Motor neuron (in vitro differentiated cells): Measurements from ENCODE around the gene CTAG1B. TPM values are rescaled to one million over a fixed set of nuclear protein-coding genes. Genes with fewer than 3 reads are reported as not detected.
"Not testable (repeated sequence)": the region's sequence is repeated elsewhere in the genome, so short reads cannot be mapped to it uniquely, and the experiment has no call there.

Experiments used
- ATAC-seq, 8 experiments: fragments of 200-7000 bp; cut with Tn5 transposase; replicated peaks in 6 of 8; 2 replicates each; pipeline ENCODE4 v1.8.0; 2021; ENCODE audit warnings: mild to moderate bottlenecking in 8 of 8, moderate library complexity in 8 of 8
- H3K27ac ChIP-seq, 2 donors: fragments of 250-450 bp; sonication (Bioruptor Pico); 2 replicates each; pipeline ENCODE4 v1.9.0; 2021; ENCODE audit warnings: antibody characterized with exemption in 2 of 2, mild to moderate bottlenecking in 2 of 2, moderate library complexity in 1 of 2
- H3K4me1 ChIP-seq, 2 donors: fragments of 250-450 bp; sonication (Bioruptor Pico); replicated peaks in 1 of 2; 2 replicates each; pipeline ENCODE4 v1.6.1; 2021; ENCODE audit warnings: antibody characterized with exemption in 2 of 2, mild to moderate bottlenecking in 2 of 2, moderate library complexity in 1 of 2
- H3K4me3 ChIP-seq, 5 donors: fragments of 250-450 bp; sonication (Bioruptor Pico); 2 replicates each; pipeline ENCODE4 v1.9.0; 2021; ENCODE audit warnings: antibody characterized with exemption in 5 of 5, mild to moderate bottlenecking in 5 of 5, moderate library complexity in 4 of 5
- WGBS, 10 experiments: fragments of 450-650 bp; shearing (Covaris generic); methylation state at CpG; one replicate each; pipeline ENCODE4 v1.0.0; 2022; 5-methylcytosine and 5-hydroxymethylcytosine counted together
- in situ Hi-C, 9 experiments: fragments of 400-800 bp; cut with MboI; loops; one replicate each; pipeline ENCODE4 v1.15.0; 2021; ENCODE audit warnings: low sequenced_read_pairs in 9 of 9, low pct_unique_long_range_greater_than_20kb in 2 of 9; ENCODE audit not compliant: unreplicated experiment in 9 of 9
- total RNA-seq, 8 experiments: library from RNA; unstranded; fragments of 300-600 nt; gene quantifications; 2 replicates each; pipeline versions ENCODE4 v1.2.3 to v1.2.4, GENCODE V29; 2022

CTAG1B gene
- total RNA-seq: not detected

- in situ Hi-C loops, ATAC-seq: not testable (repeated sequence)
- WGBS, 10 experiments: no CpG with 5 or more reads among the region's 28 CpGs
Measured at GRCh38 chrX:154619182-154619581, at the start of gene CTAG1B. CTAG1B (minus strand) TSS chrX:154619282; CDS start chrX:154619218, 64 bp downstream.

GRCh38 chrX:154661899-154662298 lies 42.8 kb upstream of the CTAG1B start:
- no peak overlapping the region for H3K27ac ChIP-seq
- in situ Hi-C loops: no loop called here
- no peak overlapping the region for H3K4me3 ChIP-seq
- 57 to 100% (median 64%) methylated on average over 1 to 4 of the region's 7 CpGs; no CpG with 5 or more reads in 7 of the 10 experiments for WGBS, 10 experiments
- H3K4me1 ChIP-seq: no peaks in the 10 kb centered on the region
- ATAC-seq: no peak

More at GRCh38 chrX:154619182-154619581, at the start of gene CTAG1B:
- not testable (repeated sequence) for H3K27ac ChIP-seq, H3K4me3 ChIP-seq, H3K4me1 ChIP-seq

- ATAC-seq: no peak
- in situ Hi-C loops: no loop called here
- no peaks in the 10 kb centered on the region for H3K4me1 ChIP-seq
- no peak overlapping the region for H3K27ac ChIP-seq
- WGBS, 10 experiments: 0 to 80% (median 15%) methylated on average over 1 to 4 of the region's 4 CpGs; no CpG with 5 or more reads in 6 of the 10 experiments
- H3K4me3 ChIP-seq: no peak overlapping the region
Measured at GRCh38 chrX:154661170-154661569, 42.1 kb upstream of the CTAG1B start.

- WGBS, 10 experiments: 41 to 100% (median 60%) methylated on average over 1 to 4 of the region's 6 CpGs; no CpG with 5 or more reads in 3 of the 10 experiments
- Histone ChIP-seq H3K4me1 (no peaks in the 10 kb centered on the region), H3K27ac (no peak overlapping the region), H3K4me3 (no peak overlapping the region)
- in situ Hi-C loops: no loop called here
- no peak for ATAC-seq
Measured at GRCh38 chrX:154660541-154660940, 41.5 kb upstream of the CTAG1B start.

GRCh38 chrX:154658957-154659356 lies 39.9 kb upstream of the CTAG1B start:
- H3K4me1 ChIP-seq: no peaks in the 10 kb centered on the region
- no peak overlapping the region for H3K4me3 ChIP-seq
- no peak for ATAC-seq
- in situ Hi-C loops: no loop called here
- H3K27ac ChIP-seq: no peak overlapping the region
- 40 to 100% (median 68%) methylated on average over 1 to 8 of the region's 11 CpGs; no CpG with 5 or more reads in 6 of the 10 experiments for WGBS, 10 experiments

GRCh38 chrX:154658187-154658586 lies 39.1 kb upstream of the CTAG1B start:
- in situ Hi-C loops: no loop called here

GRCh38 chrX:154657226-154657805 lies 38.2 kb upstream of the CTAG1B start:
- no peaks in the 10 kb centered on the region for H3K4me1 ChIP-seq
- H3K4me3 ChIP-seq: no peak overlapping the region
- in situ Hi-C loops: no loop called here
- ATAC-seq: no peak
- WGBS, 10 experiments: 20 to 92% (median 76%) methylated on average over 1 to 15 of the region's 15 CpGs; no CpG with 5 or more reads in 5 of the 10 experiments
- no peak overlapping the region for H3K27ac ChIP-seq

More at GRCh38 chrX:154658187-154658586, 39.1 kb upstream of the CTAG1B start:
- Histone ChIP-seq H3K4me3 (no peak overlapping the region), H3K27ac (no peak overlapping the region), H3K4me1 (no peaks in the 10 kb centered on the region)
- 64% methylated on average over 4 of the region's 12 CpGs; no CpG with 5 or more reads in 9 of the 10 experiments for WGBS, 10 experiments
- no peak for ATAC-seq

- WGBS, 10 experiments: no CpG with 5 or more reads among the region's 11 CpGs
- ATAC-seq: no peak
Measured at GRCh38 chrX:154655786-154656185, 36.7 kb upstream of the CTAG1B start.

GRCh38 chrX:154655346-154655745 lies 36.3 kb upstream of the CTAG1B start:
- Histone ChIP-seq H3K4me1 (no peaks in the 10 kb centered on the region), H3K27ac (no peak overlapping the region), H3K4me3 (no peak overlapping the region)
- no peak for ATAC-seq
- WGBS, 10 experiments: no CpG with 5 or more reads among the region's 6 CpGs
- in situ Hi-C loops: no loop called here

More at GRCh38 chrX:154655786-154656185, 36.7 kb upstream of the CTAG1B start:
- no peak overlapping the region for H3K27ac ChIP-seq
- H3K4me1 ChIP-seq: no peaks in the 10 kb centered on the region
- in situ Hi-C loops: no loop called here
- H3K4me3 ChIP-seq: no peak overlapping the region

- ATAC-seq: no peak
- Histone ChIP-seq H3K4me3 (no peak overlapping the region), H3K27ac (no peak overlapping the region), H3K4me1 (no peaks in the 10 kb centered on the region)
- in situ Hi-C loops: no loop called here
- 24 to 100% (median 80%) methylated on average over 1 to 4 of the region's 15 CpGs; no CpG with 5 or more reads in 5 of the 10 experiments for WGBS, 10 experiments
Measured at GRCh38 chrX:154654925-154655324, 35.8 kb upstream of the CTAG1B start.

- WGBS, 10 experiments: 71 to 100% (median 100%) methylated on average over 1 of the region's 10 CpGs; no CpG with 5 or more reads in 7 of the 10 experiments
- in situ Hi-C loops: no loop called here
- Histone ChIP-seq H3K27ac (no peak overlapping the region), H3K4me3 (no peak overlapping the region), H3K4me1 (no peaks in the 10 kb centered on the region)
- ATAC-seq: no peak
Measured at GRCh38 chrX:154654372-154654771, 35.3 kb upstream of the CTAG1B start.

- H3K4me1 ChIP-seq, H3K27ac ChIP-seq, in situ Hi-C loops, ATAC-seq, H3K4me3 ChIP-seq: not testable (repeated sequence)
- WGBS, 10 experiments: no CpG with 5 or more reads among the region's 27 CpGs
Measured at GRCh38 chrX:154653413-154653812, 34.3 kb upstream of the CTAG1B start, which contains the start of gene CTAG2. CTAG2 (minus strand) TSS chrX:154653579; CDS start chrX:154653515, 64 bp downstream.

GRCh38 chrX:154653048-154653401 lies 33.9 kb upstream of the CTAG1B start:
- no peak overlapping the region for H3K27ac ChIP-seq
- no peak overlapping the region for H3K4me3 ChIP-seq
- in situ Hi-C loops: no loop called here
- no CpG with 5 or more reads among the region's 23 CpGs for WGBS, 10 experiments
- H3K4me1 ChIP-seq: no peaks in the 10 kb centered on the region
- no peak for ATAC-seq
